BE2C (cell line): ENCODE measurements around the gene BACH2.

Experiments
- DNase-seq: peaks from one replicate; pipeline ENCODE4 v3.0.0-alpha.2; 2020
- H3K27me3 ChIP-seq: fragments of 250-450 bp; sonication (Bioruptor Pico); 2 replicates; pipeline ENCODE4 v1.5.1; 2020; ENCODE audit warnings: mild to moderate bottlenecking
- H3K36me3 ChIP-seq: fragments of 250-450 bp; sonication (Bioruptor Pico); 2 replicates; pipeline ENCODE4 v1.5.1; 2020; ENCODE audit warnings: mild to moderate bottlenecking
- H3K4me1 ChIP-seq: fragments of 250-450 bp; sonication (Bioruptor Pico); 2 replicates; pipeline ENCODE4 v1.5.1; 2020
- H3K4me3 ChIP-seq: 2 replicates; pipeline ENCODE4 v1.5.1; 2011; ENCODE audit warnings: low read depth, low read length
- H3K9me3 ChIP-seq: fragments of 250-450 bp; sonication (Bioruptor Pico); 2 replicates; pipeline ENCODE4 v1.5.1; 2020
- CTCF ChIP-seq: IDR thresholded peaks from 2 replicates; pipeline ENCODE4 v1.5.1; 2012; ENCODE audit warnings: mild to moderate bottlenecking, low read depth, low read length

BACH2 gene

GRCh38 chr6:89951574-89952104 is 345.0 kb downstream of the BACH2 start:
- no peak for TF ChIP-seq CTCF
- no peaks in the 10 kb centered on the region; the same call in 1 of the 2 replicates for H3K27me3 ChIP-seq
- H3K36me3 ChIP-seq: no peaks in the 10 kb centered on the region
- H3K4me3 ChIP-seq: no peak overlapping the region
- peaks cover 4% of the 10 kb centered on the region; the same call in 1 of the 2 replicates for H3K4me1 ChIP-seq
- no peak for DNase-seq
- H3K9me3 ChIP-seq: no peaks in the 10 kb centered on the region

- Histone ChIP-seq H3K36me3 (no peaks in the 10 kb centered on the region), H3K4me1 (peaks cover 4% of the 10 kb centered on the region; the same call in 1 of the 2 replicates), H3K27me3 (no peaks in the 10 kb centered on the region; the same call in 1 of the 2 replicates), H3K9me3 (no peaks in the 10 kb centered on the region), H3K4me3 (no peak overlapping the region)
- no peak for DNase-seq
- no peak for TF ChIP-seq CTCF
Measured at GRCh38 chr6:89950879-89951391, 345.7 kb downstream of the BACH2 start.

GRCh38 chr6:89950446-89950845 is 346.2 kb downstream of the BACH2 start:
- Histone ChIP-seq H3K4me1 (peaks cover 4% of the 10 kb centered on the region; the same call in 1 of the 2 replicates), H3K9me3 (no peaks in the 10 kb centered on the region), H3K36me3 (no peaks in the 10 kb centered on the region), H3K27me3 (no peaks in the 10 kb centered on the region; the same call in 1 of the 2 replicates), H3K4me3 (no peak overlapping the region)
- no peak for DNase-seq
- TF ChIP-seq CTCF: no peak

- H3K27me3 ChIP-seq: no peaks in the 10 kb centered on the region; the same call in 1 of the 2 replicates
- peaks cover 4% of the 10 kb centered on the region; the same call in 1 of the 2 replicates for H3K4me1 ChIP-seq
- no peaks in the 10 kb centered on the region for H3K36me3 ChIP-seq
- no peak for DNase-seq
- no peaks in the 10 kb centered on the region for H3K9me3 ChIP-seq
- no peak for TF ChIP-seq CTCF
- H3K4me3 ChIP-seq: no peak overlapping the region
Measured at GRCh38 chr6:89948876-89949275, 347.8 kb downstream of the BACH2 start.

GRCh38 chr6:89944826-89945407 is 351.7 kb downstream of the BACH2 start:
- no peak for DNase-seq
- H3K4me3 ChIP-seq: no peak overlapping the region
- no peaks in the 10 kb centered on the region for H3K36me3 ChIP-seq
- H3K4me1 ChIP-seq: no peaks in the 10 kb centered on the region
- no peaks in the 10 kb centered on the region for H3K9me3 ChIP-seq
- TF ChIP-seq CTCF: peak; percentile 51
- H3K27me3 ChIP-seq: no peaks in the 10 kb centered on the region

GRCh38 chr6:89944181-89944755 is 352.4 kb downstream of the BACH2 start:
- no peak for DNase-seq
- Histone ChIP-seq H3K27me3 (no peaks in the 10 kb centered on the region), H3K4me1 (no peaks in the 10 kb centered on the region), H3K9me3 (no peaks in the 10 kb centered on the region), H3K4me3 (no peak overlapping the region), H3K36me3 (no peaks in the 10 kb centered on the region)
- TF ChIP-seq CTCF: no peak
